Measurements from ENCODE around the gene TRIM43. TPM values are rescaled to one million over a fixed set of nuclear protein-coding genes. Genes with fewer than 3 reads are reported as not detected.
"Not testable (repeated sequence)": the region's sequence is repeated elsewhere in the genome, so short reads cannot be mapped to it uniquely, and the experiment has no call there.

The TRIM43 gene
- not detected for total RNA-seq
- long read RNA-seq = 0 reads

- ATAC-seq; intact Hi-C loops (cut with micrococcal nuclease): not testable (repeated sequence)
Measured at GRCh38 chr2:95591701-95592100, at the start of gene TRIM43. TSS of gene TRIM43 (plus strand) at chr2:95592001. CDS start at chr2:95594024, 2,023 bp downstream.

GRCh38 chr2:95551055-95551568 is 40.7 kb upstream of the TRIM43 start:
- no peak for DNase-seq
- intact Hi-C loops (cut with micrococcal nuclease) = no loop called here
- no peak for ATAC-seq

More at GRCh38 chr2:95591701-95592100, at the start of gene TRIM43:
- not testable (repeated sequence) for DNase-seq

GRCh38 chr2:95552911-95553310 is 38.9 kb upstream of the TRIM43 start:
- peak; percentile 48 for ATAC-seq
- DNase-seq = peak; percentile 75
- intact Hi-C loops (cut with micrococcal nuclease) = no loop called here

GRCh38 chr2:95569170-95569569 is 22.6 kb upstream of the TRIM43 start:
- ATAC-seq (no peak), DNase-seq (no peak)
- intact Hi-C loops (cut with micrococcal nuclease) = no loop called here

GRCh38 chr2:95573866-95574265 is 17.9 kb upstream of the TRIM43 start:
- intact Hi-C loops (cut with micrococcal nuclease) = no loop called here
- DNase-seq (no peak), ATAC-seq (no peak)

- no peak for ATAC-seq
- intact Hi-C loops (cut with micrococcal nuclease) = no loop called here
- DNase-seq = no peak
Measured at GRCh38 chr2:95574506-95574905, 17.3 kb upstream of the TRIM43 start.

GRCh38 chr2:95575857-95576256 is 15.9 kb upstream of the TRIM43 start:
- intact Hi-C loops (cut with micrococcal nuclease) = no loop called here
- ATAC-seq = no peak
- DNase-seq = no peak

GRCh38 chr2:95578539-95578938 is 13.3 kb upstream of the TRIM43 start:
- DNase-seq (no peak), ATAC-seq (no peak)
- intact Hi-C loops (cut with micrococcal nuclease) = no loop called here

- DNase-seq; ATAC-seq; intact Hi-C loops (cut with micrococcal nuclease): not testable (repeated sequence)
Measured at GRCh38 chr2:95583545-95583944, 8.3 kb upstream of the TRIM43 start.

- ATAC-seq; intact Hi-C loops (cut with micrococcal nuclease); DNase-seq: not testable (repeated sequence)
Measured at GRCh38 chr2:95584321-95584720, 7.5 kb upstream of the TRIM43 start.

GRCh38 chr2:95589777-95590536 is 1.8 kb upstream of the TRIM43 start:
- not testable (repeated sequence) for DNase-seq

GRCh38 chr2:95592973-95593372 is 1.2 kb downstream of the TRIM43 start:
- ATAC-seq; DNase-seq; intact Hi-C loops (cut with micrococcal nuclease): not testable (repeated sequence)

More at GRCh38 chr2:95589777-95590536, 1.8 kb upstream of the TRIM43 start:
- ATAC-seq; intact Hi-C loops (cut with micrococcal nuclease): not testable (repeated sequence)

GRCh38 chr2:95595012-95595411 is 3.2 kb downstream of the TRIM43 start:
- DNase-seq; intact Hi-C loops (cut with micrococcal nuclease); ATAC-seq: not testable (repeated sequence)

GRCh38 chr2:95601301-95601700 is 9.5 kb downstream of the TRIM43 start:
- DNase-seq; intact Hi-C loops (cut with micrococcal nuclease); ATAC-seq: not testable (repeated sequence)

GRCh38 chr2:95602146-95602545 is 10.3 kb downstream of the TRIM43 start:
- ATAC-seq; DNase-seq; intact Hi-C loops (cut with micrococcal nuclease): not testable (repeated sequence)

- DNase-seq; intact Hi-C loops (cut with micrococcal nuclease): not testable (repeated sequence)
- ATAC-seq = peak; percentile 80
Measured at GRCh38 chr2:95608356-95608755, 16.6 kb downstream of the TRIM43 start.

GRCh38 chr2:95609764-95610163 is 18.0 kb downstream of the TRIM43 start:
- DNase-seq; intact Hi-C loops (cut with micrococcal nuclease); ATAC-seq: not testable (repeated sequence)

GRCh38 chr2:95613048-95613447 is 21.2 kb downstream of the TRIM43 start:
- ATAC-seq; intact Hi-C loops (cut with micrococcal nuclease); DNase-seq: not testable (repeated sequence)

GRCh38 chr2:95622728-95623127 is 30.9 kb downstream of the TRIM43 start:
- intact Hi-C loops (cut with micrococcal nuclease); ATAC-seq; DNase-seq: not testable (repeated sequence)

GRCh38 chr2:95630987-95631386 is 39.2 kb downstream of the TRIM43 start:
- ATAC-seq = peak; percentile 79
- DNase-seq; intact Hi-C loops (cut with micrococcal nuclease): not testable (repeated sequence)

Data from left ventricle myocardium superior (tissue), 1 donor.